ENCODE results near the gene IQCE.

Gene IQCE

GRCh38 chr7:2576742-2577491 is 18.1 kb downstream of the IQCE start:
- H3K27ac ChIP-seq, result no peak overlapping the region
- H3K4me3 ChIP-seq (ENCODE audit: low read depth, low read length), result no peak overlapping the region
- TF ChIP-seq, protein P1, sequence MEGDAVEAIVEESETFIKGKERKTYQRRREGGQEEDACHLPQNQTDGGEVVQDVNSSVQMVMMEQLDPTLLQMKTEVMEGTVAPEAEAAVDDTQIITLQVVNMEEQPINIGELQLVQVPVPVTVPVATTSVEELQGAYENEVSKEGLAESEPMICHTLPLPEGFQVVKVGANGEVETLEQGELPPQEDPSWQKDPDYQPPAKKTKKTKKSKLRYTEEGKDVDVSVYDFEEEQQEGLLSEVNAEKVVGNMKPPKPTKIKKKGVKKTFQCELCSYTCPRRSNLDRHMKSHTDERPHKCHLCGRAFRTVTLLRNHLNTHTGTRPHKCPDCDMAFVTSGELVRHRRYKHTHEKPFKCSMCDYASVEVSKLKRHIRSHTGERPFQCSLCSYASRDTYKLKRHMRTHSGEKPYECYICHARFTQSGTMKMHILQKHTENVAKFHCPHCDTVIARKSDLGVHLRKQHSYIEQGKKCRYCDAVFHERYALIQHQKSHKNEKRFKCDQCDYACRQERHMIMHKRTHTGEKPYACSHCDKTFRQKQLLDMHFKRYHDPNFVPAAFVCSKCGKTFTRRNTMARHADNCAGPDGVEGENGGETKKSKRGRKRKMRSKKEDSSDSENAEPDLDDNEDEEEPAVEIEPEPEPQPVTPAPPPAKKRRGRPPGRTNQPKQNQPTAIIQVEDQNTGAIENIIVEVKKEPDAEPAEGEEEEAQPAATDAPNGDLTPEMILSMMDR (IDR thresholded peaks at IDR 0.05; ENCODE audit: low read depth, low read length, missing control alignments), result no peak
- in situ Hi-C loops (cut with HindIII; ENCODE audit: low pct_ligation_motif_present, low sequenced_read_pairs), result no loop called here
- peaks cover 8% of the 10 kb centered on the region for H3K36me3 ChIP-seq (replicated peaks)
- no peak for DNase-seq
- H3K27me3 ChIP-seq (replicated peaks), result no peaks in the 10 kb centered on the region

DNA sequence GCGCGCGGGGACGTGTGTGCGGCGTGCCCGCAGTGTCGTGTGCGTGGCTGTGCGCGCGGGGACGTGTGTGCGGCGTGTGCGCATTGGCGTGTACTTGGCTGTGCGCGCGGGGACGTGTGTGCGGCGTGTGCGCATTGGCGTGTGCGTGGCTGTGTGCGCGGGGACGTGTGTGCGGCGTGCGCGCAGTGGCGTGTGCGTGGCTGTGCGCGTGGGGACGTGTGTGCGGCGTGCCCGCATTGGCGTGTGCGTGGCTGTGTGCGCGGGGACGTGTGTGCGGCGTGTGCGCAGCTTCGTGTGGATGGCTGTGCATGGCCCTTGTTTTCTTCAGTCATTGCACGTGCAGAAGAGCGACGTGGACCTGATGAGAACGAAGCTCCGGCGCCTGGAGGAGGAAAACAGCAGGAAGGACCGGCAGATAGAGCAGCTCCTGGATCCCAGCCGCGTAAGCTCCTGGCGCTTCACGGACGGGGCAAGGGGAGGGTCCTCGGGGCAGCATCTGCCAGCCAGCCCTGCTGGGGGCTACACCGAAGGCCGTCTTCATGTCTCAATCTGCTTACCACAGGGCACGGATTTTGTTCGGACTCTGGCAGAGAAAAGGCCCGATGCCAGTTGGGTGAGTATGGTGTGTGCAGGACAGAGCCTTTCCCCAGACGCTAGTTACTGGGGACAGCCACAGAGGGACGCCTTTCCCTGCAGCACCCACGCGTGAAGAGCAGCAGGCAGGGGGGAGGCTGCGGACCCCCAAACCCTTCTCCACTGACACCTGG is 19.3 kb downstream of the IQCE start:
- peaks cover 8% of the 10 kb centered on the region for H3K36me3 ChIP-seq (replicated peaks)
- H3K27me3 ChIP-seq (replicated peaks), result no peaks in the 10 kb centered on the region
- H3K27ac ChIP-seq, result no peak overlapping the region
- TF ChIP-seq, protein P1 (IDR thresholded peaks at IDR 0.05; ENCODE audit: low read depth, low read length, missing control alignments), result no peak
- in situ Hi-C loops (cut with HindIII; ENCODE audit: low pct_ligation_motif_present, low sequenced_read_pairs), result no loop called here
- DNase-seq, result no peak
- no peak overlapping the region for H3K4me3 ChIP-seq (ENCODE audit: low read depth, low read length)

DNA sequence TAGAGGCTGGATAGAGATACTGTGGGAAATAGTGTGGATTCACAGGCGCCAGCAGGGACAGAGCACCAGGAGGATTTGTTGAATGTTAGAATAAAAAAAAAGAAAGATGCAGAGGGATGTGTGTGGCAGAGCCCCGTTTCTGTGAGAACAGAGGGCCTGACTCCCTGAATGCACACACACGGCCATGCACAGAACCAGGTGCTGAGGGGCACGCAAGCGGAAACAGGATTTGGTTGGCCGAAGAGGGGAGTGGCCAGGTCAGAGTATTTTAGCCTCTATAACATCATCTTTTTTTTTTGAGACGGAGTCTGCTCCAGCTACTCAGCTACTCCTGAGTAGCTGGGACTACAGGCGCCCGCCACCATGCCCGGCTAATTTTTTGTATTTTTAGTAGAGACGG is 21.9 kb downstream of the IQCE start:
- no peak for DNase-seq
- no peak overlapping the region for H3K4me3 ChIP-seq (ENCODE audit: low read depth, low read length)
- no peaks in the 10 kb centered on the region for H3K27me3 ChIP-seq (replicated peaks)
- H3K27ac ChIP-seq, result no peak overlapping the region
- in situ Hi-C loops (cut with HindIII; ENCODE audit: low pct_ligation_motif_present, low sequenced_read_pairs), result no loop called here
- peaks cover 8% of the 10 kb centered on the region for H3K36me3 ChIP-seq (replicated peaks)
- TF ChIP-seq, protein P1 (IDR thresholded peaks at IDR 0.05; ENCODE audit: low read depth, low read length, missing control alignments), result no peak

DNA sequence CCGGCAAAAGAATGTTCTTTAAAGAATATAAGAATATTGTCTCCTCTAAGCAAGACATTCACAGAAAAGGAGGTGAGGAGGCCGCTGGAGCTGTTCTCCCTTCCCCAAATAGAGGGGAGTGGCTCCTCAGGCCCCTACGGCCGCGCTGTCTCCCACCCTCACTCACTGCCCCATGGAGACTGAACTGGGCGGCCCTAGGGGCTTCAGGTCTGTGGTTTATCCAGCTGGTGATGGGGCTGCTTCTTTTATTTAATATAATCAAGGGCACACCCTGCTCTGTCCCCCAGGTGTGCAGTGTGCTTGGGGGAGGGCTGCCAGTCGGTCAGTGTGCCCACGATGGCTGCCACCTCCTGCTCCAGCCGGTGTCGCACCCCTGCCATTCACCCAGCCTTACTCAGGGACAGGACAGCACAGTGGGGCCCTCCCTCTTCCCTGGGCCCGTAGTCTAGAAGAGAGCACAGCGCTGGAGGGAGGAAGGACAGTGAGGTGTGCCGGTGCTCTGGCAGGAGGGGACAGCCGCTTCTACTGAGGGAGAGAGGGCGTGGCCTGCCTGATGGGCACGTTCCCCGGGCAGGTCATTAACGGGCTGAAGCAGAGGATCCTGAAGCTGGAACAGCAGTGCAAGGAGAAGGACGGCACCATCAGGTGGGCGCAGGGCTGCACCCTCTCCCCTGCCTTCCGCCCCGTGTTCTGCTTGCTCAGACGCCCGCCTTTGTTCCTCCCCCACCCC is 23.4 kb downstream of the IQCE start:
- H3K27ac ChIP-seq, result no peak overlapping the region
- peaks cover 10% of the 10 kb centered on the region for H3K36me3 ChIP-seq (replicated peaks)
- no peak overlapping the region for H3K4me3 ChIP-seq (ENCODE audit: low read depth, low read length)
- in situ Hi-C loops (cut with HindIII; ENCODE audit: low pct_ligation_motif_present, low sequenced_read_pairs), result no loop called here
- H3K27me3 ChIP-seq (replicated peaks), result no peaks in the 10 kb centered on the region
- no peak for DNase-seq
- TF ChIP-seq, protein P1 (IDR thresholded peaks at IDR 0.05; ENCODE audit: low read depth, low read length, missing control alignments), result no peak

GRCh38 chr7:2583798-2584580 is 25.2 kb downstream of the IQCE start:
- H3K27me3 ChIP-seq (replicated peaks), result no peaks in the 10 kb centered on the region
- H3K4me3 ChIP-seq (ENCODE audit: low read depth, low read length), result no peak overlapping the region
- in situ Hi-C loops (cut with HindIII; ENCODE audit: low pct_ligation_motif_present, low sequenced_read_pairs), result no loop called here
- TF ChIP-seq, protein P1 (IDR thresholded peaks at IDR 0.05; ENCODE audit: low read depth, low read length, missing control alignments), result no peak
- H3K36me3 ChIP-seq (replicated peaks), result peaks cover 14% of the 10 kb centered on the region
- no peak for DNase-seq
- no peak overlapping the region for H3K27ac ChIP-seq
